Activated B cell treated with CpG ODN at 0.5 μM for 24 hours (primary cell): ENCODE data around the gene TSHZ2. TPM values are rescaled to one million over a fixed set of nuclear protein-coding genes. Genes with fewer than 3 reads are reported as not detected.

ENCODE experiments used
- ATAC-seq: fragments of 200-7000 bp; cut with Tn5 transposase; one replicate; pipeline ENCODE4 v1.10.0; 2021; ENCODE audit warnings: low read depth, mild to moderate bottlenecking, moderate library complexity
- CTCF ChIA-PET: fragments of 350-600 bp; sonication (Branson Sonifier 250); formaldehyde crosslinking; loops from one replicate; lab custom pipeline; 2021; ENCODE audit warnings: antibody characterized with exemption; lab: Charles Lee
- POLR2A ChIA-PET: fragments of 350-600 bp; sonication (Branson Sonifier 250); formaldehyde crosslinking; loops from one replicate; lab custom pipeline; 2021; ENCODE audit warnings: antibody characterized with exemption; lab: Charles Lee
- DNase-seq: peaks from one replicate; pipeline ENCODE4 v3.0.0; 2022
- H3K27ac Mint-ChIP-seq: one replicate; pipeline ENCODE4 v1.8.0; 2020; ENCODE audit warnings: mixed read lengths
- H3K27me3 Mint-ChIP-seq: one replicate; pipeline ENCODE4 v1.8.0; 2021; ENCODE audit warnings: mixed read lengths
- H3K36me3 Mint-ChIP-seq: one replicate; pipeline ENCODE4 v1.8.0; 2021; ENCODE audit warnings: low read depth, mixed read lengths
- H3K4me1 Mint-ChIP-seq: one replicate; pipeline ENCODE4 v1.8.0; 2021; ENCODE audit warnings: mixed read lengths
- H3K4me3 Mint-ChIP-seq: one replicate; pipeline ENCODE4 v1.8.0; 2020; ENCODE audit warnings: mild to moderate bottlenecking, mixed read lengths
- H3K9me3 Mint-ChIP-seq: one replicate; pipeline ENCODE4 v1.8.0; 2020; ENCODE audit warnings: mixed read lengths
- intact Hi-C: fragments of 100-400 bp; cut with micrococcal nuclease; formaldehyde crosslinking; loops from one replicate; pipeline ENCODE4 v1.15.1; 2024
- total RNA-seq: library from RNA; stranded (reverse); gene quantifications from 2 replicates; pipeline ENCODE4 v1.2.3, GENCODE V29; 2022
- TF ChIP-seq, protein P1 (sequence below): fragments of 200-600 bp; IDR thresholded peaks from one replicate; pipeline ENCODE4 v1.8.0; 2022; ENCODE audit warnings: antibody characterized with exemption, mild to moderate bottlenecking

Gene TSHZ2
- total RNA-seq, 1 donor from 2014 or later, result 1.7 TPM

DNA sequence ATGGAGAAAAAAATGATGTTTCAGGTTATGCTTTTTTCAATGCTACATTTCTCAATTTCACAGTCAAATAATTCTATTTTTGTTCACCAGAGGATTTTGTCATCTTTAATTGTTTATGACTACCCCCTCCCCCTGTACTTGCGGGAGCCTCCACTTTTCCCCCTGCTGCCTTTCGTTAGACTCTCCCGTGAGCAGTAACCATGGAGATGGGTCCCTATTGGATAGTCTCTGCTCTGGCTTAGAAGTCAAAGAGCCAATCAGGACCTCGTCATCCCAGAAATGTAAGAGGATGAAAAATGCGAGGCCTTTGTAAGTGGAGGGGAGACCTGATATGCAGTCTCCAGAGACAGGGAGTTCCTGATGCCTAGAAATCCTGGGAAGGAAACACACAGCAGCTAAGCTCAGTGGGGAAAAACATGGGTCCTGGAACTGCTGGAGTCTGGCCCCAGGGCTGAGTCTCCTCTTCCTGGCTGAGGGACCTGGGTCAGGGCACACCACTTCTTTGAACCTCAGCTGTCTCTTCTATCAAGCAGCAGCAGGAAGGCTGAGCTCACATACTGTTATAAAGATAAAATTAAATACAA, 298.7 kb downstream of the TSHZ2 start:
- Mint-ChIP-seq H3K27me3 (peaks cover 10% of the 10 kb centered on the region), H3K9me3 (no peaks in the 10 kb centered on the region), H3K27ac (no peak overlapping the region), H3K36me3 (no peaks in the 10 kb centered on the region), H3K4me3 (no peak overlapping the region), H3K4me1 (no peaks in the 10 kb centered on the region)
- TF ChIP-seq, protein P1, sequence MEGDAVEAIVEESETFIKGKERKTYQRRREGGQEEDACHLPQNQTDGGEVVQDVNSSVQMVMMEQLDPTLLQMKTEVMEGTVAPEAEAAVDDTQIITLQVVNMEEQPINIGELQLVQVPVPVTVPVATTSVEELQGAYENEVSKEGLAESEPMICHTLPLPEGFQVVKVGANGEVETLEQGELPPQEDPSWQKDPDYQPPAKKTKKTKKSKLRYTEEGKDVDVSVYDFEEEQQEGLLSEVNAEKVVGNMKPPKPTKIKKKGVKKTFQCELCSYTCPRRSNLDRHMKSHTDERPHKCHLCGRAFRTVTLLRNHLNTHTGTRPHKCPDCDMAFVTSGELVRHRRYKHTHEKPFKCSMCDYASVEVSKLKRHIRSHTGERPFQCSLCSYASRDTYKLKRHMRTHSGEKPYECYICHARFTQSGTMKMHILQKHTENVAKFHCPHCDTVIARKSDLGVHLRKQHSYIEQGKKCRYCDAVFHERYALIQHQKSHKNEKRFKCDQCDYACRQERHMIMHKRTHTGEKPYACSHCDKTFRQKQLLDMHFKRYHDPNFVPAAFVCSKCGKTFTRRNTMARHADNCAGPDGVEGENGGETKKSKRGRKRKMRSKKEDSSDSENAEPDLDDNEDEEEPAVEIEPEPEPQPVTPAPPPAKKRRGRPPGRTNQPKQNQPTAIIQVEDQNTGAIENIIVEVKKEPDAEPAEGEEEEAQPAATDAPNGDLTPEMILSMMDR, result no peak
- intact Hi-C loops, result no loop called here
- ATAC-seq (no peak), DNase-seq (no peak)
- ChIA-PET POLR2A (no interaction called here), CTCF (no interaction called here)

DNA sequence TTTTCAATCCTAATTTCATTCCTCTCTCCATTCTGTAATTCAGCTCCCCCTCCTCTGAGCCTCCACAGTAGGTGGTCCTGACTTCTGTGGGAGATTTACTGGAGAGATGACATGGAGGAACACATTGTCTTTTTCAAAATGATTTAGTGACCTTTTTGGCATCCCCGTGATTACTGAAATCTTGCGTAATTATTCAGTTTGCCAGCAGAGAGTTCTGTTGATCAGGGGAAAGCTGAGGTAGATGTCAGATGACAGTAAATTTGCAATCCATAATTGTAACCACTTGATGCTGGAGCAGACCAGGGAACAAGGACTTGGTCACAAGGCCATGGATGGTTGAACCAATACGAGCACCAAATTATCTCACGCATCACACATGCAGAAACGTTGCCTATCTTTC, 302.2 kb downstream of the TSHZ2 start:
- ChIA-PET POLR2A (no interaction called here), CTCF (no interaction called here)
- intact Hi-C loops, result no loop called here
- no peaks in the 10 kb centered on the region for H3K4me1 Mint-ChIP-seq
- no peak overlapping the region for H3K27ac Mint-ChIP-seq
- ATAC-seq (no peak), DNase-seq (no peak)
- peaks cover 10% of the 10 kb centered on the region for H3K27me3 Mint-ChIP-seq
- H3K36me3 Mint-ChIP-seq, result no peaks in the 10 kb centered on the region
- TF ChIP-seq, protein P1, result no peak
- H3K4me3 Mint-ChIP-seq, result no peak overlapping the region
- H3K9me3 Mint-ChIP-seq, result no peaks in the 10 kb centered on the region

DNA sequence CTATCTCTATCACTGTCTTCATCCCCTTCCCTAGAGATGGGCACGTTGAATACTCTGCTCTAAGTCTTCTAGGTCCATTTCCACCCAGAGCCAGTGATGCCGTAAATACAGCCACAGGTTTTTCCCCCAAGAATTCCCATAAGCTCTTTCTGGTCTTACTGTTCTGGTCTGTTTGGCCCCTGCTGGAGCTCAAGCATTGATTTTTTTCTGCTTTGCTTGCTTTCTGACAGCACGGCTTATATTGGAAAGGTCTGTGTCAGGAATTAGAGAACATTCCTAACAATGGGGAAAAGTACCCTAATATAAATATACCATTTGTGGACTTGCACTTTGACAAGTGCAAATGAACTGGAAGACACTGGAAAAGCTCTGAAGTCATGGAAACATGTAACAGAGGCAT, 302.6 kb downstream of the TSHZ2 start:
- Mint-ChIP-seq H3K27ac (no peak overlapping the region), H3K36me3 (no peaks in the 10 kb centered on the region), H3K27me3 (peaks cover 10% of the 10 kb centered on the region), H3K4me1 (no peaks in the 10 kb centered on the region), H3K9me3 (no peaks in the 10 kb centered on the region), H3K4me3 (no peak overlapping the region)
- intact Hi-C loops, result no loop called here
- CTCF ChIA-PET, result no interaction called here
- TF ChIP-seq, protein P1, result no peak
- ATAC-seq (no peak), DNase-seq (no peak)
- POLR2A ChIA-PET, result no interaction called here

DNA sequence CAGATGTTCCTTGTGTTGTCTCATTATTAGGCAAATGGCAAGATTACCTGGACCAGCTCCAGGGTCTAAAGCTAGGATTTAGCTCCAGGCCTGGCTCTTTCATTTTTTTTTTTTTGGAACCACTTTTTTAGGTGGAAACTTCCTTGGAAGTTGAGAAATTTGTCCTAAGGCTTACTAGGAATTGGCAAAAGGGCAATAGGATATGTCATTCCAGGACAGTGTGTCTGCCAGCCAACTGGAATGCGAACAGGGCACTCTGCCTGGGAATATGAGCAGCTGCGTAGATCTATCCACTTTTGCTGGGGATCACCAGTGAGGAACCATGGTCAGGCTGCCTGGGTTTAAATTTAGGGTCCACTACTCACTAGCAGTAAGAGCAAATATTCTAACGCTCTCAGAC, 304.0 kb downstream of the TSHZ2 start:
- POLR2A ChIA-PET, result no interaction called here
- no peak for DNase-seq
- Mint-ChIP-seq H3K4me1 (no peaks in the 10 kb centered on the region), H3K4me3 (no peak overlapping the region), H3K27ac (no peak overlapping the region), H3K27me3 (peaks cover 10% of the 10 kb centered on the region), H3K9me3 (no peaks in the 10 kb centered on the region), H3K36me3 (no peaks in the 10 kb centered on the region)
- intact Hi-C loops, result no loop called here
- CTCF ChIA-PET, result no interaction called here
- ATAC-seq, result no peak
- TF ChIP-seq, protein P1, result no peak

DNA sequence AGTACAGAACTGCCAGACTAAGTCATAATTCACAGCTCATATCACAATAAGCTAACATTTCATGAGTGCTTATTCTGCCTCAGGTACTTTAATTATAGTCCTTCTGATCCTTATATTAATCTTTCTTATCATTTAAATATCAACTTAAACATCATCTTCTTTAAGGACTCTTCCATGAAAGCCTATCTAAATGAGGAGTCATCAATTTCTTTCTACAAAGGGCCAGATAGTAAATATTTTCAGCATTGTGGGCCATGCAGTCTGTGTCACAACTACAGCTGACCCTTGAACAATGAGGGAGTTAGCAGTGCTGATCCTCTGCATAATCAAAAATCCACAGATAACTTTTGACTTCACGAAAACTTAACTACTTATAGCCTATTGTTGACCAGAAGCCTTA, 306.4 kb downstream of the TSHZ2 start:
- ChIA-PET POLR2A (no interaction called here), CTCF (no interaction called here)
- ATAC-seq (no peak), DNase-seq (no peak)
- intact Hi-C loops, result no loop called here
- Mint-ChIP-seq H3K27me3 (peaks cover 2% of the 10 kb centered on the region), H3K4me3 (no peak overlapping the region), H3K36me3 (no peaks in the 10 kb centered on the region), H3K4me1 (no peaks in the 10 kb centered on the region), H3K9me3 (no peaks in the 10 kb centered on the region), H3K27ac (no peak overlapping the region)
- TF ChIP-seq, protein P1, result no peak
